Breast epithelium (tissue), 4 donors: Measurements from ENCODE around the gene HOMER1. TPM values are rescaled to one million over a fixed set of nuclear protein-coding genes. Genes with fewer than 3 reads are reported as not detected.

Experiments used
- DNase-seq, 2 donors: peaks; one replicate each; pipeline ENCODE4 v3.0.0-alpha.2; 2019; ENCODE audit warnings: low spot score in 2 of 2
- H3K27ac ChIP-seq, 2 donors: fragments of 200-600 bp; sonication (generic) in 1 of 2; one replicate each; pipeline ENCODE4 v1.5.1; 2016 to 2019; ENCODE audit warnings: mild to moderate bottlenecking in 1 of 2
- H3K27me3 ChIP-seq, 2 donors: fragments of 200-600 bp; sonication (generic) in 1 of 2; one replicate each; pipeline versions ENCODE4 v1.5.1 to v1.6.0; 2017 to 2019; ENCODE audit warnings: control low read depth in 1 of 2, mild to moderate bottlenecking in 1 of 2
- H3K36me3 ChIP-seq: fragments of 200-600 bp; one replicate; pipeline ENCODE4 v1.5.1; 2019
- H3K4me1 ChIP-seq, 2 donors: fragments of 200-600 bp; sonication (generic); one replicate each; pipeline ENCODE4 v1.5.1; 2016 to 2019; ENCODE audit warnings: control low read depth in 1 of 2
- H3K4me3 ChIP-seq, 3 donors: fragments of 200-600 bp; sonication (generic); 1 replicate in 2 of 3; 2 replicates in 1 of 3; pipeline ENCODE4 v1.5.1; 2016 to 2019; ENCODE audit warnings: mild to moderate bottlenecking in 3 of 3, moderate library complexity in 2 of 3
- H3K9me3 ChIP-seq, 2 donors: fragments of 200-600 bp; sonication (generic) in 1 of 2; one replicate each; pipeline ENCODE4 v1.5.1; 2016 to 2019; ENCODE audit warnings: control low read depth in 1 of 2
- CTCF ChIP-seq, 3 donors: fragments of 450-650 bp; IDR thresholded peaks; one replicate each; pipeline ENCODE4 v1.5.1; 2016 to 2017; ENCODE audit warnings: antibody characterized with exemption in 3 of 3, mild to moderate bottlenecking in 3 of 3, moderate library complexity in 3 of 3
- POLR2A ChIP-seq: fragments of 450-650 bp; IDR thresholded peaks from one replicate; pipeline ENCODE4 v1.6.1; 2016; ENCODE audit warnings: antibody characterized with exemption, mild to moderate bottlenecking, moderate library complexity
- POLR2AphosphoS5 ChIP-seq, 3 donors: sonication (generic); formaldehyde crosslinking; IDR thresholded peaks; one replicate each; pipeline ENCODE4 v1.6.1; 2017; ENCODE audit warnings: antibody characterized with exemption in 3 of 3
- intact Hi-C: fragments of 100-400 bp; cut with DNase I; formaldehyde crosslinking; loops from one replicate; pipeline ENCODE4 v1.15.1; 2023; ENCODE audit warnings: low total_unique reads
- total RNA-seq, 3 donors: library from RNA; depleted of rRNA; stranded (reverse); fragments of >200 nt; gene quantifications; one replicate each; pipeline ENCODE4 v1.1.0, GENCODE V29; 2016

Gene HOMER1
- total RNA-seq, 3 donors from 2014 or later, result 3.2 to 26.2 (median 18.7) TPM

DNA sequence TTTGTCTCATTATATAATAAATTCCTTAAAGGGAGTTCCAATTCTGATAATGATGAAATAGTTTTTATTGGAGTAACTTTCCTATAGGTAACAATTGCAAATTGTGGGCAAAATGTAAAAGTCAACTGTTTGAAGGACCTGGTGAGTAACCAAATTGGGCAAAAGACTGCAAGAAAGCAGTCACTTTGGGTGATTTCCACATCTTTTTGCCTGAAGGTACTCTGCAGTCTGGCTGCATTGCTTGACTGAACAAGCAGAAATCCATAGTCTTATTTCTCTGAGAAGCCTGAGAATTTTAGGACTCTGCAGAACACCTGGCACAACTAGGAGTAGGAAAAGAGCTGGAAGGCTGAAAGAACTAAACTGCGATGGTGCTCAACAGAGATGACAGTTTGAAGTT lies 114.9 kb downstream of the HOMER1 start:
- DNase-seq, result no peak
- Histone ChIP-seq H3K27me3 (no peaks in the 10 kb centered on the region), H3K36me3 (no peaks in the 10 kb centered on the region), H3K4me1 (no peaks in the 10 kb centered on the region), H3K9me3 (no peaks in the 10 kb centered on the region), H3K4me3 (no peak overlapping the region), H3K27ac (no peak overlapping the region)
- intact Hi-C loops, result no loop called here
- TF ChIP-seq POLR2A, result no peak
- TF ChIP-seq CTCF (IDR thresholded peaks at IDR 0.05), result no peak
- TF ChIP-seq POLR2AphosphoS5 (IDR thresholded peaks at IDR 0.05), result no peak

DNA sequence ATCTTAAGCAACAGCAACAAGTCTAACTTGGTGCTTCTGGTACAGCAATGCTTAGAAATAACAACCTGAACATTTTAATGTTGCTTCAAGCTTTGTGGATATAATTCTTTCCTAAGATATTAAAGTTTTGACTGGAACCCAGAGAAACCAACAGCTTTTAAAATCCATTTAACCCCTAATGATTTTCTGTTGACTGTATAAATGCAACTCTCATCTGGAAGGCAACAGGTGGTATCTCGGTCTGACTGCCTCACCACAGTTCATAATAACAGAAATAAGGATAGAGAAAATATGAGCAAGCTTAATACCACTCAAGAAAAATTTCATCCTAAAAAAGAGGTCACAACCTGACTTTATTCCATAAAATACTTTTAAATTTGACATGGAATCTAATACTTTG lies 116.9 kb downstream of the HOMER1 start:
- Histone ChIP-seq H3K4me3 (no peak overlapping the region), H3K4me1 (no peaks in the 10 kb centered on the region), H3K36me3 (no peaks in the 10 kb centered on the region), H3K9me3 (no peaks in the 10 kb centered on the region), H3K27me3 (no peaks in the 10 kb centered on the region), H3K27ac (no peak overlapping the region)
- intact Hi-C loops, result no loop called here
- no peak for DNase-seq
- TF ChIP-seq POLR2A (no peak), CTCF (IDR thresholded peaks at IDR 0.05) (no peak), POLR2AphosphoS5 (IDR thresholded peaks at IDR 0.05) (no peak)

DNA sequence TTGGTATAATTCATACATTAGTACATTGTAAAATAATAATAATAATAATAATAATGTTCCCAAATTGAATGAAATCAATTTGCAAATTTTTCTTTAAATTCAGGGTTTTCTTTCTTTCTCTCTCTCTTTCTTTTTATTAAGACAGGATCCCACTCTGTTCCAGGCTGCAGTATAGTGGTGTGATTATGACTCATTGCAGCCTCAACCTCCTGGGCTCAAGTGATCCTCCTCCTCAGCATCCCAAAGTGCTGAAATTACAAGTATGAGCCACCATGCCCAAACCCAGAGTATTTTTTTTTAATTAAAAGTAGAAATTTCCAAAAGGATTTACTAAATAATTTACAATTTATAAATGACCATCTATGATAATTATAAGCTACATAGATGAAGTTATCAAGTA lies 117.7 kb downstream of the HOMER1 start:
- intact Hi-C loops, result no loop called here
- no peak for DNase-seq
- H3K4me1 ChIP-seq, result no peaks in the 10 kb centered on the region
- no peak overlapping the region for H3K27ac ChIP-seq
- no peaks in the 10 kb centered on the region for H3K36me3 ChIP-seq
- H3K9me3 ChIP-seq, result no peaks in the 10 kb centered on the region
- no peak for TF ChIP-seq CTCF (IDR thresholded peaks at IDR 0.05)
- TF ChIP-seq POLR2A, result no peak
- no peak for TF ChIP-seq POLR2AphosphoS5 (IDR thresholded peaks at IDR 0.05)
- H3K27me3 ChIP-seq, result no peaks in the 10 kb centered on the region
- H3K4me3 ChIP-seq, result no peak overlapping the region

DNA sequence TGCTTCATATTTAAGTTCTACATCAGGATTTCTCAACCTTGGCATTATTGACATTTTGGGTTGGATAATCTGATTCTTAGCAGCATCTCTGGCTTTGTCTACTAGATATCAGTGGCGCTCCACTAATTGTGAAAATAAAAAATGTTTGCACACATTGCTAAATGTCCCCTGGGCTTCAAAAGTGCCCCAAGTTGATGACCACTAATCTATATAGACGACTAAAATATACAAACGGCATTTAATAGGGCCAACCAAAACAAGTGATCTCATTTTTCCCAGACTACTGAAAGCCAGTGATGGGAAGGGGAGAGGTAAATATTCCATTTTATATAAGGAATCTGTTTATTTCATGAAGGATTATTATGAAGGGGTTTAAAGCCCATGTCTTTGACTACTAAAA lies 118.6 kb downstream of the HOMER1 start:
- H3K9me3 ChIP-seq, result no peaks in the 10 kb centered on the region
- no peaks in the 10 kb centered on the region for H3K36me3 ChIP-seq
- no peak overlapping the region for H3K27ac ChIP-seq
- intact Hi-C loops, result no loop called here
- H3K27me3 ChIP-seq, result no peaks in the 10 kb centered on the region
- no peaks in the 10 kb centered on the region for H3K4me1 ChIP-seq
- DNase-seq, result no peak
- no peak overlapping the region for H3K4me3 ChIP-seq
- TF ChIP-seq POLR2A, result no peak
- TF ChIP-seq CTCF (IDR thresholded peaks at IDR 0.05), result no peak
- TF ChIP-seq POLR2AphosphoS5 (IDR thresholded peaks at IDR 0.05), result no peak

DNA sequence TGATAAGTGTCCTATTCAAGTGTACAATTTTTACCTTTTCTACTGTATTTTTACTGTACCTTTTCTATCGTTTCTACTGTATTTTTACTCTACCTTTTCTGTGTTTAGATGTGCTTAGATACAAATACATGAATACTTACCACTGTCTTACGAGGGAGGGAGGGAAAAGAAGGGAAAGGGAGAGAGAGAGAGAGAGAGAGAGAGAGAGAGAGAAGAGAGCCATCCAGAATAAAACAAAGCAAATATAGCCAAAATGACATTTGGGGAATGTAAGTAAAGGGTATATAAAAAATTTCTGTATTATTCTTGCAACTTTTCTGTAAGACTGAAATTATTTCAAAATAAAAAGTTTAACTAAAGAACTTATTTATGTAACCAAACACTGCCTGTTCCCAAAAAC lies 121.2 kb downstream of the HOMER1 start:
- no peak overlapping the region for H3K4me3 ChIP-seq
- intact Hi-C loops, result no loop called here
- no peaks in the 10 kb centered on the region for H3K9me3 ChIP-seq
- H3K27ac ChIP-seq, result no peak overlapping the region
- H3K4me1 ChIP-seq, result no peaks in the 10 kb centered on the region
- no peak for TF ChIP-seq CTCF (IDR thresholded peaks at IDR 0.05)
- TF ChIP-seq POLR2A, result no peak
- no peak for TF ChIP-seq POLR2AphosphoS5 (IDR thresholded peaks at IDR 0.05)
- no peak for DNase-seq
- no peaks in the 10 kb centered on the region for H3K27me3 ChIP-seq
- peaks cover 5% of the 10 kb centered on the region for H3K36me3 ChIP-seq
